DMS79 treated with DMSO at 0.1 percent for 48 hours (cell line): Measurements from ENCODE around the gene UNC13B.
"Not testable (repeated sequence)": the region's sequence is repeated elsewhere in the genome, so short reads cannot be mapped to it uniquely, and the experiment has no call there.

ENCODE experiments used
- DNase-seq: peaks from one replicate; lab custom pipeline; 2025; lab: John Stamatoyannopoulos, UW

Gene UNC13B

GRCh38 chr9:35380619-35381018 lies 218.8 kb downstream of the UNC13B start:
- DNase-seq: no peak

- no peak for DNase-seq
Observed at GRCh38 chr9:35385042-35385441, 223.2 kb downstream of the UNC13B start.

- DNase-seq: no peak
Observed at GRCh38 chr9:35395076-35395705, 233.4 kb downstream of the UNC13B start.

GRCh38 chr9:35395706-35396101 lies 233.9 kb downstream of the UNC13B start:
- DNase-seq: no peak

- DNase-seq: no peak
Observed at GRCh38 chr9:35396560-35397215, 234.9 kb downstream of the UNC13B start.

GRCh38 chr9:35397216-35397698 lies 235.4 kb downstream of the UNC13B start:
- DNase-seq: no peak

- DNase-seq: no peak
Observed at GRCh38 chr9:35397923-35398322, 236.1 kb downstream of the UNC13B start.

- no peak for DNase-seq
Observed at GRCh38 chr9:35398651-35399335, 237.0 kb downstream of the UNC13B start.

- DNase-seq: no peak
Observed at GRCh38 chr9:35404865-35405264, 243.1 kb downstream of the UNC13B start.

GRCh38 chr9:35406183-35406959 lies 244.6 kb downstream of the UNC13B start:
- DNase-seq: no peak

- no peak for DNase-seq
Observed at GRCh38 chr9:35407846-35408245, 246.0 kb downstream of the UNC13B start.

- DNase-seq: not testable (repeated sequence)
Observed at GRCh38 chr9:35409434-35409833, 247.6 kb downstream of the UNC13B start.

- no peak for DNase-seq
Observed at GRCh38 chr9:35414889-35415288, 253.1 kb downstream of the UNC13B start.

- DNase-seq: no peak
Observed at GRCh38 chr9:35415402-35416097, 253.7 kb downstream of the UNC13B start.

- no peak for DNase-seq
Observed at GRCh38 chr9:35416098-35416427, 254.3 kb downstream of the UNC13B start.

- DNase-seq: no peak
Observed at GRCh38 chr9:35422346-35422745, 260.5 kb downstream of the UNC13B start.

GRCh38 chr9:35422753-35423152 lies 260.9 kb downstream of the UNC13B start:
- no peak for DNase-seq

- no peak for DNase-seq
Observed at GRCh38 chr9:35423499-35423898, 261.7 kb downstream of the UNC13B start.

- no peak for DNase-seq
Observed at GRCh38 chr9:35424356-35425352, 262.8 kb downstream of the UNC13B start.

GRCh38 chr9:35426627-35427026 lies 264.8 kb downstream of the UNC13B start:
- no peak for DNase-seq

- DNase-seq: no peak
Observed at GRCh38 chr9:35431467-35431866, 269.7 kb downstream of the UNC13B start.
